Loucy (cell line): ENCODE measurements around the gene SDR42E2.

Source experiments
- H2AFZ ChIP-seq: fragments of 200-600 bp; sonication (generic); 2 replicates; pipeline ENCODE4 v1.6.0; 2016; ENCODE audit warnings: antibody characterized with exemption, mild to moderate bottlenecking, low read length, moderate library complexity
- H3F3A ChIP-seq: fragments of 200-600 bp; 2 replicates; pipeline ENCODE4 v1.6.0; 2016; ENCODE audit warnings: antibody characterized with exemption, low read depth, mild to moderate bottlenecking
- H3K27me3 ChIP-seq: fragments of 200-600 bp; sonication (generic); 2 replicates; pipeline ENCODE4 v1.6.1; 2014; ENCODE audit warnings: low read length, mild to moderate bottlenecking; ENCODE audit not compliant: insufficient read depth, poor library complexity, severe bottlenecking
- H3K36me3 ChIP-seq: fragments of 200-600 bp; sonication (generic); 2 replicates; pipeline ENCODE4 v1.6.1; 2016; ENCODE audit warnings: low read length; ENCODE audit not compliant: insufficient read depth
- H3K4me1 ChIP-seq: fragments of 200-600 bp; sonication (generic); 2 replicates; pipeline ENCODE4 v1.5.1; 2014; ENCODE audit warnings: low read length, mild to moderate bottlenecking; ENCODE audit not compliant: insufficient read depth, poor library complexity, severe bottlenecking
- H3K4me2 ChIP-seq: fragments of 200-600 bp; sonication (generic); 2 replicates; pipeline ENCODE4 v1.6.0; 2014; ENCODE audit warnings: antibody characterized with exemption, low read length, low read depth, mild to moderate bottlenecking; ENCODE audit not compliant: poor library complexity, severe bottlenecking
- H3K4me3 ChIP-seq: fragments of 200-600 bp; sonication (generic); 2 replicates; pipeline ENCODE4 v1.5.1; 2014; ENCODE audit warnings: low read length, mild to moderate bottlenecking, mixed read lengths; ENCODE audit not compliant: poor library complexity, severe bottlenecking
- H3K79me2 ChIP-seq: fragments of 200-600 bp; sonication (generic); 2 replicates; pipeline ENCODE4 v1.6.1; 2014; ENCODE audit warnings: low read length; ENCODE audit not compliant: insufficient read depth
- H3K9ac ChIP-seq: fragments of 200-600 bp; sonication (generic); 2 replicates; pipeline ENCODE4 v1.6.0; 2014; ENCODE audit warnings: mild to moderate bottlenecking, low read depth, low read length, moderate library complexity; ENCODE audit not compliant: poor library complexity, severe bottlenecking
- H3K9me2 ChIP-seq: fragments of 200-600 bp; sonication (generic); replicated peaks from 2 replicates; pipeline ENCODE4 v1.6.1; 2016; ENCODE audit warnings: low read depth, low read length, mixed read lengths
- H3K9me3 ChIP-seq: fragments of 200-600 bp; sonication (generic); 2 replicates; pipeline ENCODE4 v1.6.1; 2014; ENCODE audit warnings: mild to moderate bottlenecking, antibody characterized with exemption, low read length, low read depth; ENCODE audit not compliant: insufficient read depth
- H4K20me1 ChIP-seq: fragments of 200-600 bp; sonication (generic); 2 replicates; pipeline ENCODE4 v1.6.0; 2014; ENCODE audit warnings: antibody characterized with exemption, low read length, mild to moderate bottlenecking; ENCODE audit not compliant: insufficient read depth, poor library complexity, severe bottlenecking
- CTCF ChIP-seq: fragments of 200-600 bp; sonication (generic); conservative IDR thresholded peaks from 2 replicates; pipeline ENCODE4 v1.5.1; 2014; ENCODE audit warnings: mild to moderate bottlenecking, antibody characterized with exemption, low read length
- EZH2phosphoT487 ChIP-seq: fragments of 200-600 bp; IDR thresholded peaks from 2 replicates; pipeline ENCODE4 v1.6.1; 2018; ENCODE audit warnings: antibody characterized with exemption, mild to moderate bottlenecking, moderate library complexity, borderline replicate concordance

The SDR42E2 gene

GRCh38 chr16:22198547-22199293 is 36.4 kb downstream of the SDR42E2 start:
- H3K36me3 ChIP-seq: no peaks in the 10 kb centered on the region
- no peaks in the 10 kb centered on the region for H3K9me2 ChIP-seq
- H3F3A ChIP-seq: no peaks in the 10 kb centered on the region
- H2AFZ ChIP-seq: peak overlapping the region; percentile 56
- no peaks in the 10 kb centered on the region for H3K27me3 ChIP-seq
- TF ChIP-seq EZH2phosphoT487 (no peak), CTCF (peak; percentile 40)
- no peaks in the 10 kb centered on the region for H4K20me1 ChIP-seq
- H3K4me3 ChIP-seq: no peak overlapping the region
- H3K4me2 ChIP-seq: no peak overlapping the region
- H3K4me1 ChIP-seq: peaks cover 12% of the 10 kb centered on the region
- no peaks in the 10 kb centered on the region for H3K9me3 ChIP-seq
- H3K79me2 ChIP-seq: no peaks in the 10 kb centered on the region
- H3K9ac ChIP-seq: no peak overlapping the region

- peaks cover 9% of the 10 kb centered on the region for H4K20me1 ChIP-seq
- H3K4me3 ChIP-seq: no peak overlapping the region
- peaks cover 17% of the 10 kb centered on the region for H3K4me1 ChIP-seq
- H3F3A ChIP-seq: no peaks in the 10 kb centered on the region
- H3K79me2 ChIP-seq: peaks cover 9% of the 10 kb centered on the region
- H3K4me2 ChIP-seq: no peak overlapping the region
- no peaks in the 10 kb centered on the region for H3K36me3 ChIP-seq
- no peaks in the 10 kb centered on the region for H3K9me2 ChIP-seq
- 0 out of 2 replicates have a peak, but pooled peaks cover 3% of the 10 kb centered on the region for H3K9me3 ChIP-seq
- H3K9ac ChIP-seq: no peak overlapping the region
- H3K27me3 ChIP-seq: no peaks in the 10 kb centered on the region
- TF ChIP-seq EZH2phosphoT487 (no peak), CTCF (no peak)
- no peak overlapping the region for H2AFZ ChIP-seq
Observed at GRCh38 chr16:22202261-22202637, 39.9 kb downstream of the SDR42E2 start.

- Histone ChIP-seq H2AFZ (no peak overlapping the region), H3K9ac (no peak overlapping the region), H3F3A (no peaks in the 10 kb centered on the region), H3K4me3 (no peak overlapping the region), H3K9me2 (no peaks in the 10 kb centered on the region), H3K79me2 (peaks cover 18% of the 10 kb centered on the region), H4K20me1 (peaks cover 17% of the 10 kb centered on the region), H3K36me3 (no peaks in the 10 kb centered on the region), H3K4me1 (peaks cover 26% of the 10 kb centered on the region), H3K27me3 (no peaks in the 10 kb centered on the region), H3K4me2 (no peak overlapping the region), H3K9me3 (0 out of 2 replicates have a peak, but pooled peaks cover 3% of the 10 kb centered on the region)
- no peak for TF ChIP-seq EZH2phosphoT487
- TF ChIP-seq CTCF: no peak
Observed at GRCh38 chr16:22203091-22203490, 40.8 kb downstream of the SDR42E2 start.
